Nephron progenitor cell (in vitro differentiated cells): ENCODE data around the gene ABCC11.

Source experiments
- DNase-seq: peaks from one replicate; pipeline ENCODE4 v3.0.0; 2021
- H3K27ac Mint-ChIP-seq: 2 replicates; pipeline ENCODE4 v1.8.0; 2021; ENCODE audit warnings: mild to moderate bottlenecking, moderate library complexity, mixed read lengths
- H3K27me3 Mint-ChIP-seq: 2 replicates; pipeline ENCODE4 v1.8.0; 2021; ENCODE audit warnings: mild to moderate bottlenecking, low read depth, mixed read lengths; ENCODE audit not compliant: poor library complexity
- H3K36me3 Mint-ChIP-seq: 2 replicates; pipeline ENCODE4 v1.8.0; 2021; ENCODE audit warnings: low read depth, mixed read lengths
- H3K4me1 Mint-ChIP-seq: 2 replicates; pipeline ENCODE4 v1.8.0; 2021; ENCODE audit warnings: mixed read lengths
- H3K4me3 Mint-ChIP-seq: 2 replicates; pipeline ENCODE4 v1.8.0; 2021; ENCODE audit warnings: mild to moderate bottlenecking, moderate library complexity, mixed read lengths
- H3K9me3 Mint-ChIP-seq: 2 replicates; pipeline ENCODE4 v1.8.0; 2021; ENCODE audit warnings: mild to moderate bottlenecking, moderate library complexity, mixed read lengths
- CTCF ChIP-seq: fragments of 200-600 bp; sonication (generic); IDR thresholded peaks from 2 replicates; pipeline ENCODE4 v1.5.0; 2021; ENCODE audit warnings: antibody characterized with exemption

Gene ABCC11

DNA sequence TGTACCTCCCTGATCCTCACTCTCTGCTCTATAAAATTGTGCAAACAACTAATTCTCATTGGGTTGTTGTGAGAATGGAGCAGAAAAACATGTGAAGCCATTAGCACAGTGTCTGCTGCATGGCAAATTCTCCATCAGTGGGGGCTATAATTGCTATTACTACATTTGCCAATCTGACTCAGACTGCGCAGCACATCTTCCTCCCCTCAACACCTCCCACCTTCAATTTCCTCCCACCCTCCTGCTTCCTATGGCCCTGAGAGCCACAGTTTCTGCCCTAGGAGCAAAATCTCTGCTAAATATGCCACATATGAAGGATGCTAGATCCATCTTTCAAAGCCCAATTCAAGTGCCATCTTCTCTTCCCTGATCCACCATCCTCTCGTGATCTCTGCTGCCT lies 128.5 kb downstream of the ABCC11 start:
- H3K4me3 Mint-ChIP-seq: no peak overlapping the region
- no peak overlapping the region for H3K27ac Mint-ChIP-seq
- no peak for DNase-seq
- no peaks in the 10 kb centered on the region for H3K9me3 Mint-ChIP-seq
- H3K27me3 Mint-ChIP-seq: no peaks in the 10 kb centered on the region
- H3K36me3 Mint-ChIP-seq: no peaks in the 10 kb centered on the region
- peaks cover 5% of the 10 kb centered on the region for H3K4me1 Mint-ChIP-seq
- no peak for TF ChIP-seq CTCF

GRCh38 chr16:48117217-48118105 lies 129.9 kb downstream of the ABCC11 start:
- Mint-ChIP-seq H3K36me3 (no peaks in the 10 kb centered on the region), H3K4me1 (peaks cover 14% of the 10 kb centered on the region), H3K27ac (no peak overlapping the region), H3K27me3 (no peaks in the 10 kb centered on the region), H3K4me3 (no peak overlapping the region), H3K9me3 (no peaks in the 10 kb centered on the region)
- peak; percentile 97 for TF ChIP-seq CTCF
- DNase-seq: peak; percentile 91
